Measurements from ENCODE around the gene PAOX.

The PAOX gene

DNA sequence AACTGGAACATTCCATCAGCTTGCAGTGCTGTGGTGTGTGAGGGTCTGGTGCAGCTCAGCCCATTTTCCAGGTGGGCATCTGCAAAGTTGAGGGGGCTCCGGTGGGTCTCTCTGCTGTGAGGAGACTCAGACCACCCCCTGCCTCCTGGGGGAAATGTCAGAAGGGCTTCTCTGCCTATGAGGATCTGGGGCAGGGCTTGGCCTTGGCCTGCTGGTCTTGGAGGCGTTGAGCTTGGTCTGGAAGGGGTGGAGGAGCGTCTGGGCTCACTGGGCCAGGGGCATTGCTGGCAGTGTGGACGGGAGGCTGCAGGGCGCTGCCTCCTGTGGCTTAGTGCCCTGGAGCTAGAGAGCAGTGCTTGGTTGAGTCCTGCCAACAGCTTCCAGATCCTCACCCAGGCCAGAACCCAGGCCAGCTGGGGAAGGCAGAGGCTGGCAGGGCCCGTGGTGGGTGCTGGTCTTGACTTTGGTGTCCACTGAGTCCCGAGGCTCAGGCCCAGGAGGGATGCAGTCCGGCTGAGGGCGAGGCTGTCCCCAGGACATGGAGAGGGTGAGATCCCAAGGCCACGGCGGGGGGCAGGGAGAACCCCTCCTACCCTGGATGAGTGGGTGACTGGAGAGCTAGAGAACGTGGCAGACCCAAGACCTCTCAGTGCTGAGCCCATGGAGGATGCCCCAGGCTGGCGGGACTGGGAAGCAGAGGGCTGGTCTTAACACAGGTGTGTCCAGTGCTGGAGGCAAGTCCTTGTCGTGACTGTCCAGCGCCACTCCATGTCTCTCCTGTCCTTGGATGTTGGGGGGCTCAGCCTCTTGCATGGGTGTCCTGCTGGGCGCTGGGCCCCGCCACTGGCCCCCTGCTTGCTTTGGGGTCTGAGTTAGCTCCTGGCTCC is 42.5 kb downstream of the PAOX start:
- CTCF ChIA-PET, result interaction anchor here (1.8 kb wide), 1 partner anchor 17 kb away, joined by 7 read pairs; no protein-coding TSS in a partner anchor
- H3K9me3 ChIP-seq (ENCODE audit: control insufficient read depth, insufficient read depth, low read depth, low read length), result no peaks in the 10 kb centered on the region
- no peaks in the 10 kb centered on the region; the same call in 1 of the 2 replicates for H3K4me1 ChIP-seq (ENCODE audit: control insufficient read depth, insufficient read depth, low read length)
- no peak overlapping the region for H3K27ac ChIP-seq (ENCODE audit: extremely low read depth, low read depth, low read length)
- TF ChIP-seq ZNF223 (tag by site-specific recombination; IDR thresholded peaks at IDR 0.05), result no peak
- TF ChIP-seq ZFP37 (tag by site-specific recombination; IDR thresholded peaks at IDR 0.05), result no peak
- no peak for TF ChIP-seq ZBTB7A (tag by site-specific recombination; IDR thresholded peaks at IDR 0.05; ENCODE audit: low read depth)
- TF ChIP-seq, protein P1, sequence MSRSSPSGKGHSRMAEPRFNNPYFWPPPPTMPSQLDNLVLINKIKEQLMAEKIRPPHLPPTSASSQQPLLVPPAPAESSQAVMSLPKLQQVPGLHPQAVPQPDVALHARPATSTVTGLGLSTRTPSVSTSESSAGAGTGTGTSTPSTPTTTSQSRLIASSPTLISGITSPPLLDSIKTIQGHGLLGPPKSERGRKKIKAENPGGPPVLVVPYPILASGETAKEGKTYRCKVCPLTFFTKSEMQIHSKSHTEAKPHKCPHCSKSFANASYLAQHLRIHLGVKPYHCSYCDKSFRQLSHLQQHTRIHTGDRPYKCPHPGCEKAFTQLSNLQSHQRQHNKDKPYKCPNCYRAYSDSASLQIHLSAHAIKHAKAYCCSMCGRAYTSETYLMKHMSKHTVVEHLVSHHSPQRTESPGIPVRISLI (tag by site-specific recombination; IDR thresholded peaks at IDR 0.05), result no peak
- TF ChIP-seq, protein P2, sequence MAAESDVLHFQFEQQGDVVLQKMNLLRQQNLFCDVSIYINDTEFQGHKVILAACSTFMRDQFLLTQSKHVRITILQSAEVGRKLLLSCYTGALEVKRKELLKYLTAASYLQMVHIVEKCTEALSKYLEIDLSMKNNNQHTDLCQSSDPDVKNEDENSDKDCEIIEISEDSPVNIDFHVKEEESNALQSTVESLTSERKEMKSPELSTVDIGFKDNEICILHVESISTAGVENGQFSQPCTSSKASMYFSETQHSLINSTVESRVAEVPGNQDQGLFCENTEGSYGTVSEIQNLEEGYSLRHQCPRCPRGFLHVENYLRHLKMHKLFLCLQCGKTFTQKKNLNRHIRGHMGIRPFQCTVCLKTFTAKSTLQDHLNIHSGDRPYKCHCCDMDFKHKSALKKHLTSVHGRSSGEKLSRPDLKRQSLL (tag by site-specific recombination; IDR thresholded peaks at IDR 0.05), result no peak
- TF ChIP-seq GLIS1 (tag by site-specific recombination; IDR thresholded peaks at IDR 0.05), result no peak
- TF ChIP-seq ZNF274 (IDR thresholded peaks at IDR 0.05; ENCODE audit: low read length), result no peak
- TF ChIP-seq ZNF274 (tag by site-specific recombination; IDR thresholded peaks at IDR 0.05; ENCODE audit: borderline replicate concordance), result no peak
- TF ChIP-seq ZNF266 (tag by site-specific recombination; IDR thresholded peaks at IDR 0.05; ENCODE audit: low read depth), result no peak
- TF ChIP-seq ZNF707 (tag by site-specific recombination; IDR thresholded peaks at IDR 0.05), result no peak
- TF ChIP-seq ZNF37A (tag by site-specific recombination; IDR thresholded peaks at IDR 0.05), result no peak
- POLR2A ChIA-PET, result no interaction called here
- H3K4me3 ChIP-seq (ENCODE audit: low read depth, low read length), result no peak overlapping the region
- H3K36me3 ChIP-seq (ENCODE audit: control insufficient read depth in 2 of 2, insufficient read depth in 1 of 2, low read length in 2 of 2), result peaks cover 0 to 45% of the 10 kb centered on the region in 2 experiments; a peak in 1 of 3 replicates

DNA sequence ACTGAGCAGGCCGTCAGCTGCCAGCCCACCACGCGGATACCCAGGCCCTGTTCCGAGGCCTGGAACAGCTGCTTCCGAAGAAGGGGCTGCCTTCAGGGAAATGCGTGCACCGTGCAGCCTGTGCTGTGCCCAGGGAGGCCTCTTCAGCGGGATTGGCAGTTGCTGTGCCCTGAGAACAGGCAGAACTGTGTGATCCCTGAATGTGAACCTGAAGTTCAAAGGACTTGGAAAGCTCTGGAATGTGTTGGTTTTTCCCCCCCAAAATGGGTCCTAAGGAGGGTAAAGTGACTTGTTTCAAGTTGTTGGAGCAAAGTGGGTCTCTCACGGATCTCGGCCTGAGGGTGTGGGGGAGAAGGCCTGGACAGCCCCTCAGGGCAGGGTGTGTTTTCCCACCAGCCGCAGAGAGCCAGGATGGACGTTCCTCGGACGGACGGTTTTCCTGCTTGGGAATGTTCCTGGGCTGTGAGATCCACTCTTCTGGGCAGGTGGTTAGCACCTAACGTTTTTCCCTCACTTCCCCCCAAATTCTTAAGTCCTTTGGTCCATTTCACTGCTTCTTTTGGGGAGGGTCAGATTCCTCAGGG is 43.3 kb downstream of the PAOX start:
- ChIA-PET CTCF (interaction anchor here (1.8 kb wide), 1 partner anchor 16 kb away, joined by 7 read pairs; no protein-coding TSS in a partner anchor), POLR2A (no interaction called here)

More for the DNA sequence above, 43.3 kb downstream of the PAOX start:
- TF ChIP-seq ZFP37 (tag by site-specific recombination; IDR thresholded peaks at IDR 0.05) (no peak), YY2 (tag by site-specific recombination; IDR thresholded peaks at IDR 0.05) (no peak), HOXC10 (CRISPR knock-in tag; IDR thresholded peaks at IDR 0.05) (no peak), ZNF133 (tag by site-specific recombination; IDR thresholded peaks at IDR 0.05) (no peak), ZNF623 (tag by site-specific recombination; IDR thresholded peaks at IDR 0.05) (no peak), ZNF48 (tag by site-specific recombination; IDR thresholded peaks at IDR 0.05) (no peak), EGR2 (tag by site-specific recombination; IDR thresholded peaks at IDR 0.05; ENCODE audit: low read depth) (no peak), ZNF239 (tag by site-specific recombination; IDR thresholded peaks at IDR 0.05) (no peak)
- TF ChIP-seq, protein P3, sequence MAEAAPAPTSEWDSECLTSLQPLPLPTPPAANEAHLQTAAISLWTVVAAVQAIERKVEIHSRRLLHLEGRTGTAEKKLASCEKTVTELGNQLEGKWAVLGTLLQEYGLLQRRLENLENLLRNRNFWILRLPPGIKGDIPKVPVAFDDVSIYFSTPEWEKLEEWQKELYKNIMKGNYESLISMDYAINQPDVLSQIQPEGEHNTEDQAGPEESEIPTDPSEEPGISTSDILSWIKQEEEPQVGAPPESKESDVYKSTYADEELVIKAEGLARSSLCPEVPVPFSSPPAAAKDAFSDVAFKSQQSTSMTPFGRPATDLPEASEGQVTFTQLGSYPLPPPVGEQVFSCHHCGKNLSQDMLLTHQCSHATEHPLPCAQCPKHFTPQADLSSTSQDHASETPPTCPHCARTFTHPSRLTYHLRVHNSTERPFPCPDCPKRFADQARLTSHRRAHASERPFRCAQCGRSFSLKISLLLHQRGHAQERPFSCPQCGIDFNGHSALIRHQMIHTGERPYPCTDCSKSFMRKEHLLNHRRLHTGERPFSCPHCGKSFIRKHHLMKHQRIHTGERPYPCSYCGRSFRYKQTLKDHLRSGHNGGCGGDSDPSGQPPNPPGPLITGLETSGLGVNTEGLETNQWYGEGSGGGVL (tag by site-specific recombination; IDR thresholded peaks at IDR 0.05), result no peak
- TF ChIP-seq, protein P4, sequence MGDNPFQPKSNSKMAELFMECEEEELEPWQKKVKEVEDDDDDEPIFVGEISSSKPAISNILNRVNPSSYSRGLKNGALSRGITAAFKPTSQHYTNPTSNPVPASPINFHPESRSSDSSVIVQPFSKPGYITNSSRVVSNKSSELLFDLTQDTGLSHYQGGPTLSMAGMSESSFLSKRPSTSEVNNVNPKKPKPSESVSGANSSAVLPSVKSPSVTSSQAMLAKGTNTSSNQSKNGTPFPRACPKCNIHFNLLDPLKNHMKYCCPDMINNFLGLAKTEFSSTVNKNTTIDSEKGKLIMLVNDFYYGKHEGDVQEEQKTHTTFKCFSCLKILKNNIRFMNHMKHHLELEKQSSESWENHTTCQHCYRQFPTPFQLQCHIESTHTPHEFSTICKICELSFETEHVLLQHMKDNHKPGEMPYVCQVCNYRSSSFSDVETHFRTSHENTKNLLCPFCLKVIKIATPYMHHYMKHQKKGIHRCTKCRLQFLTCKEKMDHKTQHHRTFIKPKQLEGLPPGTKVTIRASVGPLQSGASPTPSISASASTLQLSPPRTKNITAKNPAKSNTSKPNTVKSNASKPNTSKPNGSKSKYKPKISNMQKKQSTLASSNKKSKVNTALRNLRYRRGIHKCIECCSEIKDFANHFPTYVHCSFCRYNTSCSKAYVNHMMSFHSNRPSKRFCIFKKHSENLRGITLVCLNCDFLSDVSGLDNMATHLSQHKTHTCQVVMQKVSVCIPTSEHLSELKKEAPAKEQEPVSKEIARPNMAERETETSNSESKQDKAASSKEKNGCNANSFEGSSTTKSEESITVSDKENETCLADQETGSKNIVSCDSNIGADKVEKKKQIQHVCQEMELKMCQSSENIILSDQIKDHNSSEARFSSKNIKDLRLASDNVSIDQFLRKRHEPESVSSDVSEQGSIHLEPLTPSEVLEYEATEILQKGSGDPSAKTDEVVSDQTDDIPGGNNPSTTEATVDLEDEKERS (tag by site-specific recombination; IDR thresholded peaks at IDR 0.05), result no peak
- TF ChIP-seq, protein P5, sequence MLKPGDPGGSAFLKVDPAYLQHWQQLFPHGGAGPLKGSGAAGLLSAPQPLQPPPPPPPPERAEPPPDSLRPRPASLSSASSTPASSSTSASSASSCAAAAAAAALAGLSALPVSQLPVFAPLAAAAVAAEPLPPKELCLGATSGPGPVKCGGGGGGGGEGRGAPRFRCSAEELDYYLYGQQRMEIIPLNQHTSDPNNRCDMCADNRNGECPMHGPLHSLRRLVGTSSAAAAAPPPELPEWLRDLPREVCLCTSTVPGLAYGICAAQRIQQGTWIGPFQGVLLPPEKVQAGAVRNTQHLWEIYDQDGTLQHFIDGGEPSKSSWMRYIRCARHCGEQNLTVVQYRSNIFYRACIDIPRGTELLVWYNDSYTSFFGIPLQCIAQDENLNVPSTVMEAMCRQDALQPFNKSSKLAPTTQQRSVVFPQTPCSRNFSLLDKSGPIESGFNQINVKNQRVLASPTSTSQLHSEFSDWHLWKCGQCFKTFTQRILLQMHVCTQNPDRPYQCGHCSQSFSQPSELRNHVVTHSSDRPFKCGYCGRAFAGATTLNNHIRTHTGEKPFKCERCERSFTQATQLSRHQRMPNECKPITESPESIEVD (tag by site-specific recombination; IDR thresholded peaks at IDR 0.05), result no peak
- no peak overlapping the region for H3K4me3 ChIP-seq (ENCODE audit: low read depth, low read length)
- no peak overlapping the region for H3K27ac ChIP-seq (ENCODE audit: extremely low read depth, low read depth, low read length)
- no peaks in the 10 kb centered on the region for H3K9me3 ChIP-seq (ENCODE audit: control insufficient read depth, insufficient read depth, low read depth, low read length)
- no peaks in the 10 kb centered on the region; the same call in 1 of the 2 replicates for H3K4me1 ChIP-seq (ENCODE audit: control insufficient read depth, insufficient read depth, low read length)
- H3K36me3 ChIP-seq (ENCODE audit: control insufficient read depth in 2 of 2, insufficient read depth in 1 of 2, low read length in 2 of 2), result peaks cover 0 to 45% of the 10 kb centered on the region in 2 experiments; a peak in 1 of 3 replicates

All from HEK293 (cell line).